Stimulated activated CD8-positive, alpha-beta memory T cell treated with anti-CD3 and anti-CD28 coated beads, Interleukin-2, amount 100 ng/mL, for 1 hour (primary cell): ENCODE results near the gene PRKN.

Source experiments
- DNase-seq, 2 donors: peaks; one replicate each; pipeline ENCODE4 v3.0.0-alpha.2; 2020; ENCODE audit warnings: low read depth in 2 of 2

Gene PRKN

DNA sequence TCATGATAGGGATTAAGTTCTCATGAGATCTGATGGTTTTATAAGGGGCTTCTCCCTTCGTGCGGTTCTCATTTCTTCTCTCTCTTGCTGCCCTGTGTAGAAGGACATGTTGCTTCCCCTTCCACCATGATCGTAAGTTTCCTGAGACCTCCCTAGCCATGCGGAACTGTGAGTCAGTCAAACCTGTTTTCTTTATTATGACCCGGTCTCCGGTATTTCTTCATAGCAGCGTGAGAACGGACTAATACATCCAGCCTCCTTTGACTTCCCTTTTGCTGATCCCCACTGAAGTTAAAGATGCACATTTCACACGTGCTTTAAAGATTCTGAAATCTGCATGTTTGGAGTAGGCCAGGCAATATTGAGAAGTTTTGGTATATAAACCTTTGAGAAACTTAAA, 543.1 kb downstream of the PRKN start:
- DNase-seq, result no peak

DNA sequence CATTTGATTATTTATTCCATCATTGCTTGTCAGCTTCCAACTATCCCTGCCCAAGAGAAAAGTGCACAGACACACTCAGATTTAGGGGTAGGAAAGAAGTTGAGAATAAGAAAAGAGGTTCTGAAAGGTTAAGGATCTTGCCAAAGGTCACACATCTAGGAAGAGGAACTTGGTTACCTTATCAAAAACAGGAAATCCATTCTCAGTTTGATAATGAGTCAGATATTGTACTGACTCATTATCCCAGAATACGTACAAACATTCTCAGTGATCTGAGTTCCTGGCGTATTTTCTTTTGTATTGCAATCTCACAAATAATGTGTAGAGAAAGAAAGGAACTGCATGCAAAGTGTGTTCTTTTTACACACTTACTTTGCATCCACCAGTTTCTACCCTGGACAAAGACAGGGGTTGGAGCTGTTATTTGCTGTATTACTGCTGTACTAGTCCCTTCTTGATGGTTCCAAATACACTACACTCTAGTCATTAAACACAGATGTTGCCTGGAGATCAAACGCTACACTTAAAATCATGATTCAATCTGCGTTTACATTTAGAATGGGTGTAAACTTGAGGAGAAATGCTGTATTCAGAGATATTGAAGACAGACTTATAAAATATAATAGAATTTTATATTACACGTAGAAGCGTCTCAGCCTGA, 545.7 kb downstream of the PRKN start:
- DNase-seq, result no peak

GRCh38 chr6:162181111-162181510, 546.5 kb downstream of the PRKN start:
- no peak for DNase-seq

DNA sequence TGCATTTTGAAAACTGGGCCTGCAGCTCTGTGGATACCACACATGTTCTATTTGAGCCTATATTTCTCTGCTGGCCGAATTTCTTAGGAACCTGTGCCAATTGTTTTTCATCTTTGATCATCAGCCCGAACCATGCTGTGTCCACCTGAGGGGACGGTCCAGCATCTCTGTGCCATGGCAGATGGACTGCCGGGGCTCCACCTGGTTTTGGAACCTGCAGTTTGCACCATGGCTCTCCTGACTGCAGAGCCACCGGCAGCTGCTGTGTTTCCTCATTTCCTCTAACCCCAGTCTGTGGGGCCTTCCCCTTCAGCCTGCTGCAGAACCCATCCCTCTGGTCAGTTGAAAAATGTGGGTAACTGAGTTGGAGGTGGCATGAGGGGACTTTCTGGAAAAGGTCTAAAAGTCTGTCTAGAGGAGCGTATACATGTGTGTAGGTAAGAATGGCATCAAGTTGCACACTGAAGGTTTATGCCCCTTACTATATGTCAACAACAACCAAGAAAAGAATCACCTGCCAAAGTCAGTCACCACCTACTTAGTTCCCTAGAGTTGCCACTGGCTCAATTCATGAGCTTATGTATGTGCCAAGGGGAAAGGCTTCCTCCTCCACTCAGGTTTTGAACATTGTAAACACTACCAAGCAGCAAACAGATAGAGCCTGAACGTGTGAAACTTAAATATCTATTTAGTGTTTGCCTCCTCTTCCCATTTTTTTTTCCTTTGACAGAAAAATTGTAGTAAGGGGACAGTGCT, 548.2 kb downstream of the PRKN start:
- DNase-seq, result no peak

DNA sequence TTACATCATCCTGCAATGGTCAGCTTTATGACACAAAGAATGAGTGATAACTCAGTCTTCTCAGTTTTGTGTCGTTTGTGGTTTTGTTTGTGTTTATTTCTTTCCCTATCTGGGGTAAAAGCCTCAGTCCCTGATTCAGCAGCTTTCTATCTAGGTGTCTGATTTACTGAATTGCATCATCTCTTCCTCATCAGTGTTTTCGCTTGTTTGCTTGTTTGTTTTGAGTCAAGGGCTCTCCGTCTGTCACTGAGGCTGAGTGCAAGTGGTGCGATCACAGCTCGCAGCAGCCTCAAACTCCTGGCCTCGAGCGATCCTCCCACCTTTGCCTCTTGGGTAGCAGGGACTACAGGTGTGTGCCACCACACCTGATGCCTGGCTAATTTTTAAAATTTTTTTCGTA, 548.9 kb downstream of the PRKN start:
- DNase-seq, result no peak

DNA sequence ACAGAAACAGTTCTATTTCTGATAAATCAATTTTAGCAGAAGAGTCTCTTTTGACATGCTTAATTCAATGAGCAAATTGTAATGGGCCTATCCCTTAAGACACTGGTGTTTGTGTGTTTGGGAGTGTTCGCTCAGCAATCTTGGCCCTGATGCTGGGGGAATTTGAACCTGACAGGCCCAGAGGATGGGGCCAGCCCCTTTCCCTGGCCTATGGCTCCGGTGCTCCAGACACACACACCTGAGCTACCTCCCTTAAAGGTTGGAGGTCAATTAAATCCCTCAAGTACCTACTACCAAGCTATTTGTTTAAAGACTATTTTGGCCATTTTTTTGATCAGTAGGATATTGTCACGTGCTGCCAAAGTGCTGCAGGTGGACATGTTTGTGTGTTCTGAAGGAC, 549.3 kb downstream of the PRKN start:
- DNase-seq, result no peak

DNA sequence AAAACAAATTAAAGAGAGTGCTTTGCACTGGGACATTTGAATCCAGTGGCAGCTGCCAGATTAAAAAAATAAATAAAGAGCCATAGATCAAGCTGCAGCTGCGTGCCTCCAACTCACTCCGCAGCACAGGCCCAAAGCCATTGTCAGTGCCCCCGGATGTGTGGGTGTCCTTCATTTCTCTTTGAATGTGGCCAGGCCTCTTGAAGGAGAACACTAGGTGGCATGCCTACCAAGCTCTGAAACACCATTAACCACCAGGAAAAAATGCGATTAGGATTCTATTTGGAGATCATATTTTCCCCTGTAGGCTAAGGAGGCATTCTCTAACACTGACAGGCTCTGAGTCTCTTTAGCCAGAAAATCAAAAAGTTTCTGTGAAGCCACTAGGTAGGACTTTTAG, 549.8 kb downstream of the PRKN start:
- no peak for DNase-seq

DNA sequence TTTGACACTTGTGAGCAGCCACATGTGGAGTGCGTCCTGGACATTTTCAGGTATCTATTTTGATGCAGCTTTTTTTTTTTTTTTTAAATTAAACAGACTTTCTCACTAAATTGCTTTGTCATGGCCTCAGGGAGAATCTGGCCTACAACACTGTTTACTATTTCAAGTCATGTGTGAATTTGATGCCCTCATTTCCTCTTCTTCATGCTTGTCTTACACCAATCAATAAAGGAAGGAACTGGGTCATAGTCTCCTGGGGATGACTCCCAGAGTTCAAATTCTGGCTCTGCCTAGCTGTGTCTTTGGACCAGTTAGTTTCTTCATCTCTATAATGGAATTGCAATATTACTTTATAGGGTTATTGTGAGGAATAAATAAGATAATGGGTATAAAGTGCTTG, 554.1 kb downstream of the PRKN start:
- DNase-seq, result no peak

- no peak for DNase-seq
Measured at GRCh38 chr6:162165479-162165878, 562.1 kb downstream of the PRKN start.

GRCh38 chr6:162157167-162157870, 570.2 kb downstream of the PRKN start:
- DNase-seq, result no peak

GRCh38 chr6:162156146-162156545, 571.4 kb downstream of the PRKN start:
- no peak for DNase-seq

DNA sequence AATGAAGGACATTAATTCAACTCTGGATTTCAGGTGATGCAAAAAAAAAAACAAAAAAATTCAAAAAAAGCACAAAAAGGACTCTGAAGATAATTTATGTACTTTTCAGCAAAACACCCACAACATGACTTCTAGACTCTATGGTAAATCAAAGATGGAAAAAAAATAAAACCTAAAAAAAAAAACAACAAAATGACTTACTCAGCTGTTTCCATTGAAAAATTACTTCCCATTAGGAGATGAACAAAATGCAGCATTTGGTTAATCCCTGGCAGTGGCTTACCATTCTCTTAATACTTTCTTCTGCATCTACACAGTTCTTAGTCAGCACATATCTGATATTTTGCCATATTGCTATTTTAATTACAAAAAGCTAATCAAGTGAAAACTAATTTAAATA, 572.6 kb downstream of the PRKN start:
- DNase-seq, result no peak

GRCh38 chr6:162154001-162154400, 573.6 kb downstream of the PRKN start:
- no peak for DNase-seq

DNA sequence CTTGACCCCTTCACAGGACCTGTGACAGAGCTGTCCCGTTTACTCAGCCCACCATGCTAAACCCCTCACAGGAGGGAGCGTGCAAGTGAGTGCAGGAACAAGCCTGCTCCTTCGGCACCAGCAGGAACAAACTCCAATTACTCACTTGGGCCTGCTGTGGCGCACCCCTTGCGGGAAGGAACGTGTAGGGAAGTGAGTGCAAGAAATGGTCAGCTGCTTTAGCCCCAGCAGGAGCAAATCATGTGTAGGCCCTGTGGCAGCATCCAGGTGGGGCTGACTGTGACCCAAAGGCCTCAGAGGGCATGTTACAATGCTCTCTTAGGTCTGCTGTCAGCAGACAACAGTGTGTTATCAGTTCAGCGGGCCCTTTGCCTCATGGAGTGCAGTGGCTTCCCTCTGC, 574.4 kb downstream of the PRKN start:
- no peak for DNase-seq

DNA sequence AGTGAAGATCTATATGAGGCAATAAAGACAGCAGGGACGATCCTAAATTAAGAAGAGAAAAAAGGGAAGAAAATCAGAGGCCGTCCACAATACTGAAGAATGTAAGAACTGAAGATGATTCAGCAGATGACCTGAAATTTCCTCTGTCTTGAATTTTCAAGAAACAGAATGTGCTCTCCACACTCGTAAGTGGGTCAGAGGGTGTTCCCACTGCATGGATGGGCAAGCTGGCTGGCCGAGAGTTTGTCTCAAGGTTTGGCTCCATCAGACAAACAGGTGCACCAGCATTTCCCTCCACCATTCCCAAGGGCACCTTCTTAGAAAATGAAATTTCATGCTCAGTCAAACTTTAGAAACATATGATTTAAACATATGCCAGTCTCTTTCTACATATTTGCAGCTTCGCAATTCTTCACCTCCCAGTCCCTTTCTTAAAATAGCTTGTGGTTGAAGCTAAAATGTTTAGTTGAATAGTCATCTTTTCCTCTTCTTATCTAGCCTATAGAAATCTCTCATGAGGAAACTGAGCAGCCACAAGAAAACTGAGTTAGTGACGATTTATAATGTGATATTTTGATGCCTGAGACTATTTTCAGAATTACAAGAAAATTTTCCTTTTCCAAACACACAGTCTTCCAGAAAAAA, 576.4 kb downstream of the PRKN start:
- DNase-seq, result no peak

DNA sequence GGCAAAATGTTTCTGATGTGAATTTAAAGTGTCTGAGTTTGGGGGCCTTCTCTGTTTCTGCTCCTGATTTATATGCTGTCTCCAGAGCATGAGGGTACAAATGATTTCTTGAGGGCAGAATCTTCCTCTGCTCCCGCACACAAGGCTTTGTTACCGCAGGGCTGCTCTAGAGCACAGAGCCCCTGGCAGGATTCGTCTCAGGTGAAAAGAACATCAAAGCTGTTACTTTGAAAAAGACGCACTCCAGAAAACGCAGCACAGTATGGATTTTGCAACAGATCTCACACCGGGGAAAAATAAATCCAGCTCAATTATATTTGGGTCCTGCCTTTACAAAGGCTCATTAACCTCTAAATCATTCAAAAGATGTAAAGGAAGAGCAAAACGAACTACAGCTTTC, 577.3 kb downstream of the PRKN start:
- DNase-seq, result no peak

DNA sequence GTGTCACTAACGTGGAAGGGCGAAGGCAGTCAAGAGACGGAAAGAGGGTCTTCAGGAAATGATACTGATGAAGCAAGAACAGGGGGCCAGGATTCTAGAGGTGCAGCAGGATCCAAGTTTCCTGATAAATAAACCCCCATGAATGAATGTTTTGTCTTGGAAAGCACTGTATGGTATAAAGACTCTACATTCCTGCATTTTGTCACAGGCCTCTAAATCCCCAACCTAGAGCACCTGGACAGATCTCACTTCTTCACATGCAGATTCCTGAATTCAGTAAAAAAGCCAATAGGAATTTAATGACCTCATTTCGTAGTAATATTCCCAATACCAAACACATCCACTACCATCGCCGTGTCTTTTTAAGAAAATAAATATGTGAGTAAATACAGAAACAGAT, 577.8 kb downstream of the PRKN start:
- no peak for DNase-seq

DNA sequence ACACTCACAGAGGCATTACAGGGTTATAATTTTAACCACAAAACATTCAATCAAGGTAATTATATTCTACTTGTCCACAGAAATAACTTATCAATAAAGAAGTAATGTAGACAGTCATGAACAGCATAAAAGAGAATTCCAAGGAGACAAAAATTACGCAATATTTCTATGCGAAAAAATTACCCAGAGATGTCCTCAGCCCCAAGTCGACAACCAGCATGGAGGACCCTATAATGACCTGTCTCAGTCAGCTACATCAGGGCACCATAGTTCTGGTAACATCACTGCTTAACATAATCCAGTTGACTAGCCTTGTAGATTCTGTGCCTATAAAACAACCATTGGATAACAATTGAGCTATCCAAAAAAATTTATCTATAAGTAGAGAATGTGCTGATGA, 579.8 kb downstream of the PRKN start:
- DNase-seq, result no peak

- DNase-seq, result no peak
Measured at GRCh38 chr6:162147281-162147680, 580.3 kb downstream of the PRKN start.

DNA sequence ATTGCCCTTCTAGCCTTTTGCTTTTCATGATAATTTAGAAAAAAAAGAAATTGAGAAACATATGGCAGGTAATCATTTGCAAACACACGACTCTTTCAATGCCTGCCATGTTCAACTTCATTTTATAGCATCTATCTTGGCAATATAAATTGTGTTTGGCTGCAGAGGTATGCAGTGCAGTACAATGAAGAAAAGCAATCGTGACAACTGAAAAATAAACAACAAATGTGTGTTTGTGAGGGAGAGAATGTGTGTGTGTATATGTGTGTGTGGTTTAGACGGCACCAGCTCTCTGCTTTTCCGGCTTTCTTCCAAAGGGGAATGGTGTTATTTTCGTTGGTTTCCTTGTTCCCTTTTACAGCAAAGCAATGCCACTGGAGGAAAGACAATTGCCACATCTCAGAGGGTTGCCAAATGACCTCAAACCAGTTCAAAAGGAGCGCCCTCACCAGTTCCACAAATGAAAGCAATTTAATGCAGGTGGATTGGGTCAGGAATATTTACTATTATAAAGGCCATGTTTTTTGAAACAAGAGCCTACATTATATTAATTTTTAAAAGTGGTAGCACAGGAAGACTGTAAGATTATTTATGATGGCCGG, 587.2 kb downstream of the PRKN start:
- no peak for DNase-seq

GRCh38 chr6:162125659-162126058, 601.9 kb downstream of the PRKN start:
- DNase-seq, result no peak
